ENCODE measurements around the gene SUGCT.

DNA sequence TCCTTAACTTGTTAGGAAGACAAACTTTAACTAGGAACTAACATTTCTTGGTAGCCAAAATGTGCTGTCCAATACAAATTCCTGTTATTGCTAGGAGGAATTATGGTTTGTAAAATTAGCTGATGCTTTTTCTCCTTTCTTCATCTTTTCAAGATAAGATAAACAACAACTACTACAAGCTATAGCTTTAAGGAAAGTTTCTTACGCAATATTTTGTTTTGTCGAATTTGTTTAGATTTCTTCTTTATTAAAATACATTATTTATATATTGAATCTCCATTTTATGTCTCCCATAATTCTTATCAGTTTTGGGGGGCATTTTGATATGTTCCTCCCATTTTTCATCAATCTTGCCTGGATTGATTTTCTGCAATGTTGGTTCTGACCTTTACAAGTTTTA lies 277.5 kb downstream of the SUGCT start:
- TF ChIP-seq, protein P1, sequence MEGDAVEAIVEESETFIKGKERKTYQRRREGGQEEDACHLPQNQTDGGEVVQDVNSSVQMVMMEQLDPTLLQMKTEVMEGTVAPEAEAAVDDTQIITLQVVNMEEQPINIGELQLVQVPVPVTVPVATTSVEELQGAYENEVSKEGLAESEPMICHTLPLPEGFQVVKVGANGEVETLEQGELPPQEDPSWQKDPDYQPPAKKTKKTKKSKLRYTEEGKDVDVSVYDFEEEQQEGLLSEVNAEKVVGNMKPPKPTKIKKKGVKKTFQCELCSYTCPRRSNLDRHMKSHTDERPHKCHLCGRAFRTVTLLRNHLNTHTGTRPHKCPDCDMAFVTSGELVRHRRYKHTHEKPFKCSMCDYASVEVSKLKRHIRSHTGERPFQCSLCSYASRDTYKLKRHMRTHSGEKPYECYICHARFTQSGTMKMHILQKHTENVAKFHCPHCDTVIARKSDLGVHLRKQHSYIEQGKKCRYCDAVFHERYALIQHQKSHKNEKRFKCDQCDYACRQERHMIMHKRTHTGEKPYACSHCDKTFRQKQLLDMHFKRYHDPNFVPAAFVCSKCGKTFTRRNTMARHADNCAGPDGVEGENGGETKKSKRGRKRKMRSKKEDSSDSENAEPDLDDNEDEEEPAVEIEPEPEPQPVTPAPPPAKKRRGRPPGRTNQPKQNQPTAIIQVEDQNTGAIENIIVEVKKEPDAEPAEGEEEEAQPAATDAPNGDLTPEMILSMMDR (IDR thresholded peaks at IDR 0.05; ENCODE audit: insufficient read depth, low read length), result no peak
- TF ChIP-seq POLR2AphosphoS5 (IDR thresholded peaks at IDR 0.05; ENCODE audit: low read depth) (no peak), SPI1 (IDR thresholded peaks at IDR 0.05; ENCODE audit: borderline replicate concordance, low read depth) (no peak), GABPA (IDR thresholded peaks at IDR 0.05; ENCODE audit: low read depth) (no peak)
